B cell (primary cell): ENCODE measurements around the gene PCK2. TPM values are rescaled to one million over a fixed set of nuclear protein-coding genes. Genes with fewer than 3 reads are reported as not detected.

ENCODE experiments used
- ATAC-seq: fragments of 200-7000 bp; cut with Tn5 transposase; one replicate; pipeline ENCODE4 v1.10.0; 2021; ENCODE audit warnings: low read depth, mild to moderate bottlenecking, moderate number of reproducible peaks, moderate library complexity
- CTCF ChIA-PET: fragments of 350-600 bp; sonication (Branson Sonifier 250); formaldehyde crosslinking; loops from one replicate; lab custom pipeline; 2021; ENCODE audit warnings: antibody characterized with exemption, inconsistent platforms; lab: Charles Lee
- POLR2A ChIA-PET: fragments of 350-600 bp; sonication (Branson Sonifier 250); formaldehyde crosslinking; loops from one replicate; lab custom pipeline; 2021; ENCODE audit warnings: antibody characterized with exemption; lab: Charles Lee
- DNase-seq: peaks from one replicate; pipeline ENCODE4 v3.0.0; 2013
- H2AFZ ChIP-seq: 2 replicates; pipeline ENCODE4 v1.6.1; 2012; ENCODE audit warnings: mild to moderate bottlenecking, low read depth, low read length; ENCODE audit not compliant: insufficient read depth, poor library complexity, severe bottlenecking
- H3K27ac ChIP-seq, 2 donors: 1 replicate in 1 of 2; 2 replicates in 1 of 2; pipeline ENCODE4 v1.5.1; 2012 to 2013; ENCODE audit warnings: low read length in 2 of 2, mild to moderate bottlenecking in 2 of 2, moderate library complexity in 1 of 2
- H3K27me3 ChIP-seq, 4 experiments: fragments of 200-600 bp in 1 of 4; sonication (generic) in 1 of 4; replicated peaks in 1 of 4; 1 replicate in 2 of 4; 2 replicates in 2 of 4; pipeline versions ENCODE4 v1.6.1 to v1.7.0; 2013 to 2016; ENCODE audit warnings: low read length in 3 of 4, mild to moderate bottlenecking in 2 of 4, mixed read lengths in 1 of 4, moderate library complexity in 1 of 4; ENCODE audit not compliant: insufficient read depth in 4 of 4, control insufficient read depth in 3 of 4; ENCODE audit errors: control extremely low read depth in 1 of 4
- H3K36me3 ChIP-seq, 2 experiments: replicated peaks in 1 of 2; 1 replicate in 1 of 2; 2 replicates in 1 of 2; pipeline versions ENCODE4 v1.6.1 to v1.7.1; 2013; ENCODE audit warnings: low read length in 1 of 2; ENCODE audit not compliant: insufficient read depth in 2 of 2, control insufficient read depth in 1 of 2; ENCODE audit errors: control extremely low read depth in 1 of 2, extremely low read depth in 1 of 2
- H3K4me1 ChIP-seq, 2 donors: fragments of 200-600 bp in 1 of 2; sonication (generic) in 1 of 2; 1 replicate in 1 of 2; 2 replicates in 1 of 2; pipeline versions ENCODE4 v1.5.1 to v1.6.1; 2013 to 2017; ENCODE audit warnings: low read length in 2 of 2; ENCODE audit not compliant: control insufficient read depth in 2 of 2, insufficient read depth in 2 of 2
- H3K4me2 ChIP-seq: replicated peaks from 2 replicates; pipeline ENCODE3; 2012; ENCODE audit warnings: mild to moderate bottlenecking, low read depth, low read length; ENCODE audit not compliant: poor library complexity, severe bottlenecking
- H3K4me3 ChIP-seq, 5 experiments: fragments of 200-600 bp in 1 of 5; sonication (generic) in 1 of 5; 1 replicate in 3 of 5; 2 replicates in 2 of 5; pipeline versions ENCODE4 v1.5.1 to v1.7.0; 2011 to 2016; ENCODE audit warnings: low read length in 4 of 5, mild to moderate bottlenecking in 4 of 5, low read depth in 2 of 5, control low read depth in 1 of 5, moderate library complexity in 1 of 5; ENCODE audit not compliant: insufficient read depth in 1 of 5; ENCODE audit errors: control extremely low read depth in 1 of 5, extremely low read depth in 1 of 5
- H3K79me2 ChIP-seq: fragments of 200-600 bp; sonication (generic); one replicate; pipeline ENCODE4 v1.6.0; 2016; ENCODE audit warnings: low read length; ENCODE audit not compliant: control insufficient read depth, insufficient read depth
- H3K9ac ChIP-seq: fragments of 200-600 bp; sonication (generic); 2 replicates; pipeline ENCODE4 v1.6.1; 2017; ENCODE audit warnings: mild to moderate bottlenecking, low read length, moderate library complexity
- H3K9me3 ChIP-seq, 3 donors: one replicate each; pipeline versions ENCODE4 v1.6.1 to v1.7.1; 2013; ENCODE audit warnings: low read length in 2 of 3; ENCODE audit not compliant: control insufficient read depth in 2 of 3, insufficient read depth in 1 of 3; ENCODE audit errors: control extremely low read depth in 1 of 3
- H4K20me1 ChIP-seq: 2 replicates; pipeline ENCODE4 v1.6.0; 2012; ENCODE audit warnings: mild to moderate bottlenecking, low read length; ENCODE audit not compliant: insufficient read depth, control insufficient read depth, poor library complexity, severe bottlenecking
- H3K27ac Mint-ChIP-seq: one replicate; pipeline ENCODE4 v1.8.0; 2021; ENCODE audit warnings: mixed read lengths
- H3K27me3 Mint-ChIP-seq: one replicate; pipeline ENCODE4 v1.8.0; 2021; ENCODE audit warnings: mixed read lengths
- H3K4me1 Mint-ChIP-seq: one replicate; pipeline ENCODE4 v1.8.0; 2021; ENCODE audit warnings: mixed read lengths
- H3K4me3 Mint-ChIP-seq: one replicate; pipeline ENCODE4 v1.8.0; 2021; ENCODE audit warnings: mixed read lengths
- H3K9me3 Mint-ChIP-seq: one replicate; pipeline ENCODE4 v1.8.0; 2022; ENCODE audit warnings: mixed read lengths; ENCODE audit not compliant: insufficient read depth
- CTCF ChIP-seq: fragments of 200-600 bp; IDR thresholded peaks from one replicate; pipeline ENCODE4 v1.8.0; 2022; ENCODE audit warnings: antibody characterized with exemption, mild to moderate bottlenecking
- EZH2 ChIP-seq: IDR thresholded peaks from 2 replicates; pipeline ENCODE4 v1.6.1; 2012; ENCODE audit warnings: borderline replicate concordance, low read depth, mild to moderate bottlenecking, moderate library complexity, low read length; ENCODE audit not compliant: insufficient read depth, poor library complexity, severe bottlenecking
- WGBS: methylation state at CpG from one replicate; pipeline ENCODE4 v1.1.5; 2013; ENCODE audit warnings: missing lambda C conversion rate; ENCODE audit not compliant: insufficient coverage; 5-methylcytosine and 5-hydroxymethylcytosine counted together
- intact Hi-C: fragments of 100-400 bp; cut with micrococcal nuclease; formaldehyde crosslinking; loops from one replicate; pipeline ENCODE4 v1.10.0; 2022
- polyA plus RNA-seq: library from polyadenylated mRNA; depleted of rRNA; stranded (reverse); fragments of >200 nt; gene quantifications from 2 replicates; pipeline ENCODE4 v1.2.3, GENCODE V29; 2012
- total RNA-seq, 2 donors: library from RNA; stranded (reverse); fragments of 120-200 nt in 1 of 2; gene quantifications; 1 replicate in 1 of 2; 2 replicates in 1 of 2; pipeline versions ENCODE4 v1.2.3 to v1.2.4, GENCODE V29; 2013 to 2022

The PCK2 gene
- total and polyA plus RNA-seq, 2 donors (not counting 1 experiment from before 2014, with no cell fraction given): 40.4 to 58.4 TPM

DNA sequence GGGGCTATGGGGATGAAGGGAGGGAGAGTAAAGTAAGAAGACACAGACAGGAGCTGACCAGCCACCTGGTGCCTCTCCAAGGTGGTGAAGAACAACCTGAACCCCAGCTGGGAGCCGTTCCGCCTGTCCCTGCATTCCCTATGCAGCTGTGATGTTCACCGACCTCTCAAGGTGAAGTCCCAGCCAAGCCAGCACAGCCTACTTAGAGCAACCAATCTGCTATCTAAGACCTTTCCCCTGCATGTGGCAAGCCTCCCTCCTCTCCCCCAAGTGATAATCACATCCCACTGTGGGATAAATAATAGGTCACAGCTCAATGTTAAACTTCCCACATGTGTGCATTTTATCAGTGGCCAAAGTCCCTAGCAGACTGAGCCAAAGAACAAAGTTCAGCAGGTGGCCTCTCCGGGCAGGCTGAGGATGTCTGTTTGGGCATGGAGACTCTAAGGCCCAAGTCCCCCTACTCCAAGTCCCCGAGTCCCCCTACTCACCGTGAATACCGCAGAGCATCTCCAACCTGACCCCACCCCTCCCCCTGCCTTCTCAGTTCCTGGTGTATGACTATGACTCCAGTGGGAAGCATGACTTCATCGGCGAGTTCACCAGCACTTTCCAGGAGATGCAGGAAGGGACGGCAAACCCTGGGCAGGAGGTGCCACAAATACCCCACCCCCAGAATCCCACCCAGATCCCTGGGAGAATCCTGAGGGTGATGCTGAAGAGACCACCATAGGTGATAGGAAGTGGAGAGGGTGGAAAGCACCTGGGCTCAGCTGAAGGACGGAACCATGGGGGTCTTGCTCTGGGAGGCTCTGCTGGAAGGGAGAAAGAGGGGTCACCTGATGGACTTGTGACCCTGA lies 19.3 kb upstream of the PCK2 start:
- Histone ChIP-seq H3K9ac (no peak overlapping the region), H2AFZ (peak overlapping the region; percentile 51), H3K9me3 (no peaks in the 10 kb centered on the region), H3K4me3 (no peak overlapping the region), H3K79me2 (peaks cover 9% of the 10 kb centered on the region), H3K27me3 (peaks cover 0 to 4% (median 0%) of the 10 kb centered on the region in 4 experiments), H3K36me3 (no peaks in the 10 kb centered on the region), H3K27ac (peak overlapping the region in 1 of 2 donors; percentile 25), H3K4me2 (peak overlapping the region; percentile 56), H3K4me1 (peaks cover 16 to 20% of the 10 kb centered on the region in 2 donors), H4K20me1 (no peaks in the 10 kb centered on the region)
- peaks cover 4% of the 10 kb centered on the region for H3K27me3 Mint-ChIP-seq
- no peak for DNase-seq
- no peaks in the 10 kb centered on the region for H3K9me3 Mint-ChIP-seq
- H3K4me3 Mint-ChIP-seq: peak overlapping the region; percentile 38
- peaks cover 25% of the 10 kb centered on the region for H3K4me1 Mint-ChIP-seq
- intact Hi-C loops: no loop called here
- ChIA-PET POLR2A (interaction anchor here (1.3 kb wide), 1 partner anchor 15 kb away, joined by 3 read pairs; no protein-coding TSS in a partner anchor), CTCF (interaction anchor here (0.8 to 3.8 kb wide), 6 partner anchors 11 to 35 kb away, joined by 4 to 16 read pairs (median 8); partner anchors contain the start of gene PCK2)
- no peak for ATAC-seq
- 87% methylated on average over 4 of the region's 11 CpGs for WGBS
- H3K27ac Mint-ChIP-seq: peak overlapping the region; percentile 81
- no peak for TF ChIP-seq EZH2
- TF ChIP-seq CTCF: no peak
